K562 (cell line): Measurements from ENCODE around the gene CMIP. TPM values are rescaled to one million over a fixed set of nuclear protein-coding genes. Genes with fewer than 3 reads are reported as not detected.

Experiments used
- ARID4B ChIP-seq: sonication (generic); formaldehyde crosslinking; IDR thresholded peaks from 2 replicates; pipeline ENCODE4 v1.8.0; 2022; ENCODE audit warnings: mild to moderate bottlenecking, missing genetic modification reagents
- BCLAF1 ChIP-seq, 2 experiments: fragments of 450-650 bp in 1 of 2; IDR thresholded peaks; 2 replicates each; pipeline ENCODE4 v1.6.1; 2011 to 2017; ENCODE audit warnings: low read depth in 2 of 2, antibody characterized with exemption in 1 of 2, borderline replicate concordance in 1 of 2, low read length in 1 of 2, mild to moderate bottlenecking in 1 of 2, mixed read lengths in 1 of 2; ENCODE audit not compliant: control insufficient read depth in 1 of 2
- CSDE1 ChIP-seq, 2 experiments: fragments of 450-650 bp; IDR thresholded peaks; 2 replicates each; pipeline ENCODE4 v1.6.1; 2016; ENCODE audit warnings: mild to moderate bottlenecking in 1 of 2
- DMBX1 ChIP-seq: fragments of 250-450 bp; sonication (Bioruptor Pico); IDR thresholded peaks from 2 replicates; pipeline ENCODE4 v1.8.0; 2022; ENCODE audit warnings: inconsistent platforms, mild to moderate bottlenecking, moderate library complexity, borderline replicate concordance
- ELF2 ChIP-seq: fragments of 250-450 bp; sonication (Bioruptor Pico); IDR thresholded peaks from 2 replicates; pipeline ENCODE4 v1.5.0; 2021; ENCODE audit warnings: mild to moderate bottlenecking
- IRF1 ChIP-seq: sonication (generic); formaldehyde crosslinking; IDR thresholded peaks from 2 replicates; pipeline ENCODE4 v1.8.0; 2022; ENCODE audit warnings: missing genetic modification reagents, mild to moderate bottlenecking, borderline replicate concordance
- NR2C1 ChIP-seq, 2 experiments: fragments of 450-650 bp; IDR thresholded peaks; 2 replicates each; pipeline ENCODE4 v1.6.1; 2017; ENCODE audit warnings: mild to moderate bottlenecking in 2 of 2, antibody characterized with exemption in 1 of 2, inconsistent platforms in 1 of 2, missing compliant biosample characterization in 1 of 2, missing genetic modification characterization in 1 of 2
- NR2C2 ChIP-seq, 2 experiments: fragments of 200-800 bp in 1 of 2; sonication (Bioruptor generic) in 1 of 2; sonication (generic) in 1 of 2; formaldehyde crosslinking in 1 of 2; IDR thresholded peaks; 2 replicates each; pipeline versions ENCODE4 v1.6.1 to v1.8.0; 2016 to 2022; ENCODE audit warnings: mild to moderate bottlenecking in 1 of 2, missing compliant biosample characterization in 1 of 2, missing genetic modification characterization in 1 of 2, missing genetic modification reagents in 1 of 2
- POLR3A ChIP-seq: IDR thresholded peaks from 2 replicates; pipeline ENCODE4 v1.6.1; 2011; ENCODE audit warnings: borderline replicate concordance, mild to moderate bottlenecking, moderate library complexity; ENCODE audit not compliant: insufficient read length, insufficient read depth; ENCODE audit errors: extremely low read depth
- RAD51 ChIP-seq: fragments of 450-650 bp; IDR thresholded peaks from 2 replicates; pipeline ENCODE4 v1.7.1; 2016; ENCODE audit warnings: low read depth, mild to moderate bottlenecking, borderline replicate concordance
- RBM39 ChIP-seq: fragments of 200-400 bp; formaldehyde crosslinking; optimal IDR thresholded peaks from 2 replicates; pipeline ENCODE3; 2018; ENCODE audit warnings: low read depth, low read length
- ZNF143 ChIP-seq: sonication (generic); formaldehyde crosslinking; IDR thresholded peaks from 2 replicates; pipeline ENCODE4 v1.9.0; 2022; ENCODE audit warnings: mild to moderate bottlenecking, missing genetic modification reagents
- ZNF311 ChIP-seq: fragments of 250-450 bp; sonication (Bioruptor Pico); IDR thresholded peaks from 2 replicates; pipeline ENCODE4 v1.4.0; 2020; ENCODE audit warnings: mild to moderate bottlenecking, moderate library complexity
- polyA plus RNA-seq, 8 experiments: library from polyadenylated mRNA; depleted of rRNA in 4 of 8; stranded (reverse) in 5 of 8; unstranded in 3 of 8; fragments of >200 nt; fragmentation: Nextera tagmentation in 2 of 8; fragmentation: Illumina TruSeq in 1 of 8; extraction: Ambion mirVana in 2 of 8; extraction: Trizol in 1 of 8; gene quantifications; 2 replicates each; pipeline versions ENCODE4 v1.2.1 to v1.2.3, GENCODE V29; 2011 to 2014; ENCODE audit warnings: inconsistent platforms in 1 of 8, missing spikeins in 1 of 8
- total RNA-seq, 7 experiments: library from RNA; depleted of rRNA in 6 of 7; stranded (reverse); fragments of >200 nt in 6 of 7; fragmentation: Illumina TruSeq in 2 of 7; extraction: Trizol in 2 of 7; gene quantifications; 2 replicates each; pipeline versions ENCODE4 v1.2.1 to v1.2.3, GENCODE V29; 2011 to 2021; ENCODE audit warnings: low replicate concordance in 1 of 7
- TF ChIP-seq, protein P1 (sequence below): fragments of 250-450 bp; sonication (Bioruptor Pico); IDR thresholded peaks from 2 replicates; pipeline ENCODE4 v1.5.1; 2021; ENCODE audit warnings: mild to moderate bottlenecking

The CMIP gene
- total and polyA plus RNA-seq, 9 of the 15 experiments (the other 6 are each of a cell fraction or from before 2014, with no cell fraction given), result 0.94 to 82.5 (median 10.3) TPM

DNA sequence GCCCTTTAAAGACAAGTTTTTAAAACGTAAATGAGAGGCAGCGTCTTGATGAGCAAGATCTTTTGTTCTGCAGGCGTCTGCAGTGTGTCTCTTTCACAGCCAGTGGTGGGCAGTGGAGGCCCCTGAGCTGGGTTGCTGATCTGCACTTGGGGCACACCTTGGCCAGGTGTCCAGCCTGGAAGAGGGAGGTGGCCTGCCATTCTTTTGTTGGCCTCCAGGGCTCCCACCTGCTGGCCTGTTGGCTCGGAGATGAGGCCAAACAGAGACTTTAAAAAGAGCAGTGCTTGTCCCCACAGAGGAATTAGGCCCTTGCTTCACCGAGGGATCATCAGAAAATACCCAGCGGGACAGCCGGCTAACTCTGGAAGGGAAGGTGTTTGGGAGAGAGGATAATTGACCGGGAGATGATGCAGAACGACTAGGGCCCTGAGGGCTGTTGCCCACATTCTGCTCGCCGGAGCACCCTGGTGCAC is 188.6 kb downstream of the CMIP start (continued):
- TF ChIP-seq, protein P1, sequence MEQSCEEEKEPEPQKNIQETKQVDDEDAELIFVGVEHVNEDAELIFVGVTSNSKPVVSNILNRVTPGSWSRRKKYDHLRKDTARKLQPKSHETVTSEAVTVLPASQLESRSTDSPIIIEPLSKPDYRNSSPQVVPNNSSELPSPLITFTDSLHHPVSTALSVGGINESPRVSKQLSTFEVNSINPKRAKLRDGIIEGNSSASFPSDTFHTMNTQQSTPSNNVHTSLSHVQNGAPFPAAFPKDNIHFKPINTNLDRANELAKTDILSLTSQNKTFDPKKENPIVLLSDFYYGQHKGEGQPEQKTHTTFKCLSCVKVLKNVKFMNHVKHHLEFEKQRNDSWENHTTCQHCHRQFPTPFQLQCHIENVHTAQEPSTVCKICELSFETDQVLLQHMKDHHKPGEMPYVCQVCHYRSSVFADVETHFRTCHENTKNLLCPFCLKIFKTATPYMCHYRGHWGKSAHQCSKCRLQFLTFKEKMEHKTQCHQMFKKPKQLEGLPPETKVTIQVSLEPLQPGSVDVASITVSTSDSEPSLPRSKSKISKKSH (CRISPR knock-in tag), result no peak
- no peak for TF ChIP-seq IRF1
- TF ChIP-seq CSDE1 (IDR thresholded peaks at IDR 0.05), result no peak
- TF ChIP-seq NR2C1 (IDR thresholded peaks at IDR 0.05), result no peak
- TF ChIP-seq NR2C1 (tag; IDR thresholded peaks at IDR 0.05), result 0 out of 2 replicates have a peak, but pooled peaks have one; percentile 5
- no peak for TF ChIP-seq NR2C2 (CRISPR knock-in tag; IDR thresholded peaks at IDR 0.05)
- TF ChIP-seq NR2C2 (tag; IDR thresholded peaks at IDR 0.05), result peak; percentile 45
- no peak for TF ChIP-seq DMBX1 (CRISPR knock-in tag)
- TF ChIP-seq ZNF311 (CRISPR knock-in tag), result no peak; the same call in 1 of the 2 replicates
- TF ChIP-seq RAD51, result no peak
- no peak for TF ChIP-seq POLR3A
- no peak for TF ChIP-seq ELF2 (CRISPR knock-in tag)
- 0 out of 2 replicates have a peak, but pooled peaks have one; percentile 32 for TF ChIP-seq ARID4B
- no peak for TF ChIP-seq RBM39
- TF ChIP-seq BCLAF1 (IDR thresholded peaks at IDR 0.05; ENCODE audit: borderline replicate concordance in 1 of 2, control insufficient read depth in 1 of 2, low read depth in 2 of 2, low read length in 1 of 2), result 0 out of 4 replicates have a peak, but pooled peaks of 1 of the 2 experiments have one; percentile 8
- 0 out of 2 replicates have a peak, but pooled peaks have one; percentile 28 for TF ChIP-seq ZNF143 (CRISPR knock-in tag)
